Liver (tissue), 2 donors: ENCODE data around the gene LIPC.

Experiments used
- CTCF ChIP-seq: fragments of 150-350 bp; IDR thresholded peaks from 2 replicates; pipeline ENCODE4 v1.5.1; 2017; ENCODE audit warnings: improper control_type of control experiment, low read depth, low read length; ENCODE audit not compliant: missing input control
- ZBTB33 ChIP-seq: IDR thresholded peaks from 2 replicates; pipeline ENCODE4 v1.6.1; 2016; ENCODE audit warnings: antibody characterized with exemption
- donor health status: healthy.

- no peak for TF ChIP-seq CTCF
- no peak for TF ChIP-seq ZBTB33
Measured at GRCh38 chr15:58556028-58556361, 124.2 kb downstream of the LIPC start.
